ENCODE results near the gene CANT1. TPM values are rescaled to one million over a fixed set of nuclear protein-coding genes. Genes with fewer than 3 reads are reported as not detected.

CANT1 gene
- total RNA-seq, 1 experiment from 2014 or later: 95.7 TPM

GRCh38 chr17:79010304-79010646 lies 711 bp upstream of the CANT1 start:
- intact Hi-C loops (cut with micrococcal nuclease; ENCODE audit: unreplicated experiment): no loop called here
- peaks cover 3% of the 10 kb centered on the region for H3K9me3 Mint-ChIP-seq (ENCODE audit: low read depth, unreplicated experiment)
- DNase-seq: no peak
- no peak for TF ChIP-seq CTCF (IDR thresholded peaks at IDR 0.05; ENCODE audit: unreplicated experiment)
- peaks cover 29% of the 10 kb centered on the region for H3K36me3 Mint-ChIP-seq (ENCODE audit: insufficient read depth, unreplicated experiment)
- peak overlapping the region; percentile 96 for H3K27ac Mint-ChIP-seq (ENCODE audit: unreplicated experiment)
- CTCF ChIA-PET: interaction anchor here (1.0 kb wide), 2 partner anchors 14 to 35 kb away, joined by 3 to 5 read pairs; no protein-coding TSS in a partner anchor
- no peaks in the 10 kb centered on the region for H3K27me3 Mint-ChIP-seq (ENCODE audit: unreplicated experiment)
- peak overlapping the region; percentile 83 for H3K4me3 Mint-ChIP-seq (ENCODE audit: low read depth, unreplicated experiment)
- peaks cover 66% of the 10 kb centered on the region for H3K4me1 Mint-ChIP-seq (ENCODE audit: low read depth, unreplicated experiment)
- no TSS peak for BruUV-seq (replicated peaks)

GRCh38 chr17:79008666-79009387 lies 737 bp downstream of the CANT1 start:
- no peaks in the 10 kb centered on the region for H3K9me3 Mint-ChIP-seq (ENCODE audit: low read depth, unreplicated experiment)
- no peaks in the 10 kb centered on the region for H3K27me3 Mint-ChIP-seq (ENCODE audit: unreplicated experiment)
- peak overlapping the region; percentile 83 for H3K4me3 Mint-ChIP-seq (ENCODE audit: low read depth, unreplicated experiment)
- peaks cover 29% of the 10 kb centered on the region for H3K36me3 Mint-ChIP-seq (ENCODE audit: insufficient read depth, unreplicated experiment)
- peaks cover 67% of the 10 kb centered on the region for H3K4me1 Mint-ChIP-seq (ENCODE audit: low read depth, unreplicated experiment)
- DNase-seq: no peak
- no TSS peak for BruUV-seq (replicated peaks)
- TF ChIP-seq CTCF (IDR thresholded peaks at IDR 0.05; ENCODE audit: unreplicated experiment): no peak
- CTCF ChIA-PET: interaction anchor here (0.6 to 1.0 kb wide), 2 partner anchors 13 to 32 kb away, joined by 3 to 5 read pairs; no protein-coding TSS in a partner anchor
- intact Hi-C loops (cut with micrococcal nuclease; ENCODE audit: unreplicated experiment): no loop called here
- H3K27ac Mint-ChIP-seq (ENCODE audit: unreplicated experiment): peak overlapping the region; percentile 96

- peaks cover 63% of the 10 kb centered on the region for H3K4me1 Mint-ChIP-seq (ENCODE audit: low read depth, unreplicated experiment)
- TF ChIP-seq CTCF (IDR thresholded peaks at IDR 0.05; ENCODE audit: unreplicated experiment): no peak
- BruUV-seq (replicated peaks): no TSS peak
- H3K9me3 Mint-ChIP-seq (ENCODE audit: low read depth, unreplicated experiment): no peaks in the 10 kb centered on the region
- H3K27ac Mint-ChIP-seq (ENCODE audit: unreplicated experiment): peak overlapping the region; percentile 96
- CTCF ChIA-PET: no interaction called here
- intact Hi-C loops (cut with micrococcal nuclease; ENCODE audit: unreplicated experiment): no loop called here
- peak overlapping the region; percentile 83 for H3K4me3 Mint-ChIP-seq (ENCODE audit: low read depth, unreplicated experiment)
- peaks cover 29% of the 10 kb centered on the region for H3K36me3 Mint-ChIP-seq (ENCODE audit: insufficient read depth, unreplicated experiment)
- no peak for DNase-seq
- no peaks in the 10 kb centered on the region for H3K27me3 Mint-ChIP-seq (ENCODE audit: unreplicated experiment)
Measured at GRCh38 chr17:79007504-79008381, 1.8 kb downstream of the CANT1 start.

GRCh38 chr17:79006794-79007503 lies 2.6 kb downstream of the CANT1 start:
- peak overlapping the region; percentile 3 for H3K4me3 Mint-ChIP-seq (ENCODE audit: low read depth, unreplicated experiment)
- CTCF ChIA-PET: no interaction called here
- H3K4me1 Mint-ChIP-seq (ENCODE audit: low read depth, unreplicated experiment): peaks cover 61% of the 10 kb centered on the region
- DNase-seq: no peak
- no TSS peak for BruUV-seq (replicated peaks)
- no peak for TF ChIP-seq CTCF (IDR thresholded peaks at IDR 0.05; ENCODE audit: unreplicated experiment)
- intact Hi-C loops (cut with micrococcal nuclease; ENCODE audit: unreplicated experiment): no loop called here
- H3K9me3 Mint-ChIP-seq (ENCODE audit: low read depth, unreplicated experiment): no peaks in the 10 kb centered on the region
- H3K27me3 Mint-ChIP-seq (ENCODE audit: unreplicated experiment): no peaks in the 10 kb centered on the region
- H3K36me3 Mint-ChIP-seq (ENCODE audit: insufficient read depth, unreplicated experiment): peaks cover 35% of the 10 kb centered on the region
- H3K27ac Mint-ChIP-seq (ENCODE audit: unreplicated experiment): peak overlapping the region; percentile 38

Measured in Calu3 (cell line).